DMS79 (cell line): ENCODE results near the gene TBXA2R.
"Not testable (repeated sequence)": the region's sequence is repeated elsewhere in the genome, so short reads cannot be mapped to it uniquely, and the experiment has no call there.

Experiments used
- DNase-seq: peaks from one replicate; lab custom pipeline; 2025; lab: John Stamatoyannopoulos, UW

The TBXA2R gene

GRCh38 chr19:3577723-3578344 is 28.8 kb downstream of the TBXA2R start:
- DNase-seq, result no peak

- no peak for DNase-seq
Measured at GRCh38 chr19:3576696-3577443, 29.8 kb downstream of the TBXA2R start.

GRCh38 chr19:3575949-3576673 is 30.6 kb downstream of the TBXA2R start:
- DNase-seq, result no peak

GRCh38 chr19:3575260-3575741 is 31.4 kb downstream of the TBXA2R start:
- no peak for DNase-seq

GRCh38 chr19:3573858-3574637 is 32.6 kb downstream of the TBXA2R start:
- DNase-seq, result no peak

- DNase-seq, result no peak
Measured at GRCh38 chr19:3573162-3573857, 33.4 kb downstream of the TBXA2R start.

- DNase-seq, result no peak
Measured at GRCh38 chr19:3572855-3573161, 33.9 kb downstream of the TBXA2R start, which contains the start of gene HMG20B. HMG20B (plus strand) TSS chr19:3572944; CDS start chr19:3573310, 366 bp downstream.

GRCh38 chr19:3572132-3572854 is 34.4 kb downstream of the TBXA2R start:
- peak; percentile 96 for DNase-seq

- no peak for DNase-seq
Measured at GRCh38 chr19:3570606-3571011, 36.1 kb downstream of the TBXA2R start.

GRCh38 chr19:3570042-3570441 is 36.6 kb downstream of the TBXA2R start:
- not testable (repeated sequence) for DNase-seq

- no peak for DNase-seq
Measured at GRCh38 chr19:3565139-3565538, 41.5 kb downstream of the TBXA2R start.

- DNase-seq, result no peak
Measured at GRCh38 chr19:3563709-3564524, 42.8 kb downstream of the TBXA2R start.

GRCh38 chr19:3557461-3558248 is 49.0 kb downstream of the TBXA2R start, which contains the start of gene MFSD12:
MFSD12 (minus strand) TSS chr19:3557586; CDS start chr19:3557403, 183 bp downstream.
- peak; percentile 70 for DNase-seq

GRCh38 chr19:3556978-3557460 is 49.7 kb downstream of the TBXA2R start:
- DNase-seq, result no peak

- no peak for DNase-seq
Measured at GRCh38 chr19:3556423-3556977, 50.2 kb downstream of the TBXA2R start.

GRCh38 chr19:3555653-3556422 is 50.8 kb downstream of the TBXA2R start:
- DNase-seq, result no peak

GRCh38 chr19:3554254-3555083 is 52.2 kb downstream of the TBXA2R start:
- DNase-seq, result no peak
